GM13976 (cell line): Measurements from ENCODE around the gene LMO4.

Source experiments
- DNase-seq: peaks from one replicate; pipeline ENCODE4 v3.0.0; 2012; ENCODE audit warnings: low spot score
- in situ Hi-C: fragments of 300-500 bp; cut with MboI; formaldehyde crosslinking; loops from one replicate; pipeline ENCODE4 v1.12.0; 2022; ENCODE audit warnings: low sequenced_read_pairs, mixed read lengths, inconsistent platforms; ENCODE audit not compliant: unreplicated experiment
- TF ChIP-seq, protein P1 (sequence below): IDR thresholded peaks from 2 replicates; pipeline ENCODE4 v1.5.1; 2012; ENCODE audit warnings: borderline replicate concordance, mild to moderate bottlenecking; ENCODE audit not compliant: insufficient read depth; ENCODE audit errors: extremely low read depth, missing control alignments, control extremely low read depth

LMO4 gene

DNA sequence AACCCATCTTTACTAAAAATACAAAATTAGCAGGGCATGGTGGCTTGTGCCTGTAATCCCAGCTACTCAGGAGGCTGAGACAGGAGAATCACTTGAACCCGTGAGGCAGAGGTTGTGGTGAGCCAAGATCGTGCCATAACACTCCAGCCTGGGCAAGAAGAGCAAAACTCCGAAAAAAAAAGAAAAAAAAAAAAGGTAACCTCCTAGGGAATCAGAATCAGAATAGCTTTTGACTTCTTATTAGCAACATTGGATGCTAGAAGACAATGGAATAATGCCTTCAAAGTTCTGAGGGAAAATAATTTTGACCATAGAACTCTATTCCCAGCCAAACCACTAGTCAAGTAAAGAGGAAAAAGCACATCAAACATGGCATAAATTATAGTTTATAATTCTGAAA lies 60.9 kb downstream of the LMO4 start:
- in situ Hi-C loops = no loop called here
- no peak for DNase-seq
- TF ChIP-seq, protein P1, sequence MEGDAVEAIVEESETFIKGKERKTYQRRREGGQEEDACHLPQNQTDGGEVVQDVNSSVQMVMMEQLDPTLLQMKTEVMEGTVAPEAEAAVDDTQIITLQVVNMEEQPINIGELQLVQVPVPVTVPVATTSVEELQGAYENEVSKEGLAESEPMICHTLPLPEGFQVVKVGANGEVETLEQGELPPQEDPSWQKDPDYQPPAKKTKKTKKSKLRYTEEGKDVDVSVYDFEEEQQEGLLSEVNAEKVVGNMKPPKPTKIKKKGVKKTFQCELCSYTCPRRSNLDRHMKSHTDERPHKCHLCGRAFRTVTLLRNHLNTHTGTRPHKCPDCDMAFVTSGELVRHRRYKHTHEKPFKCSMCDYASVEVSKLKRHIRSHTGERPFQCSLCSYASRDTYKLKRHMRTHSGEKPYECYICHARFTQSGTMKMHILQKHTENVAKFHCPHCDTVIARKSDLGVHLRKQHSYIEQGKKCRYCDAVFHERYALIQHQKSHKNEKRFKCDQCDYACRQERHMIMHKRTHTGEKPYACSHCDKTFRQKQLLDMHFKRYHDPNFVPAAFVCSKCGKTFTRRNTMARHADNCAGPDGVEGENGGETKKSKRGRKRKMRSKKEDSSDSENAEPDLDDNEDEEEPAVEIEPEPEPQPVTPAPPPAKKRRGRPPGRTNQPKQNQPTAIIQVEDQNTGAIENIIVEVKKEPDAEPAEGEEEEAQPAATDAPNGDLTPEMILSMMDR = no peak

DNA sequence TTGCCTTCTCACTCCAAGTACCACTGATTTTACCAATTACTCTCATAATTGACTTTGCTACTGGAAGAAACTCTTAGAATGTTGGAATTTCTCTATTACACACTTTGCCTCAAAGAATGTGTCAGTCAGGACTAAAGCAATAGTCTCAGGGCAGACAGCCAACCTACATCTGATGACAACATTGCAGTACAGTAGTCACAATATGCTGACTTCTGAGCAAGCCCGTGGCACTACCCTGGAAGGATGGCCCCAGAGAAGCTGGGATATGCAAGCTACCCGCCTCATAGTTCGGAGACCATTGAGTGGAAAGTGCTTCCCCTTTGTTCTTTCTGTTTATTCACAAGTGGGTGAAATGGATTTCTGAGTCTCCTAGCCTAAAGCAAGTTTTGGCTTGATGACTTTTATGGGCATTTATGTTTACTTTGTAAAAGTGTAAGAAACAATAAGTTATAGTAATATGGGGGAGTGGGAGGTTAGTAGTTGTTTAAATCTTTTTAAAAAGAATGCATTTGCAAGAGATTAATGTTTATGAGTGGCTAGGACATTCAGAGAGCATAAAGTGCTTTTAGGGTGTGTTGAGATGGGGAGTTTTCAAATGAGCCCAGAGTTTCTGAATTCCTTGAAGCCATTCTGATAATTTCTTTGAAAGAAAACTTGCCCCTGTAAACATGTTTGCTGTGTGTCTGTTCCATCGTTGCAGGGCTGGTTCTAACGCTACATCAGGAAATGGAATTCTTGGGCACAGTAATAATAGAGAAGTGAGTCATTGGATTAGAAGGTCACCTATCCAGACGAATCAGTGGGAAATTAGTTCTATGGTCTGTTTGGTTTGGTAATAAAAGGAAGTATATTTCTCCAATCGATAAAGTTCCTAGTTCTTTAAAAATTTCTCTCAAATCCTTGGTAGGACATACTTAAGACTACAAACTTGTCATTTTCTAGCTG lies 63.8 kb downstream of the LMO4 start:
- TF ChIP-seq, protein P1 = no peak
- no peak for DNase-seq
- in situ Hi-C loops = no loop called here

DNA sequence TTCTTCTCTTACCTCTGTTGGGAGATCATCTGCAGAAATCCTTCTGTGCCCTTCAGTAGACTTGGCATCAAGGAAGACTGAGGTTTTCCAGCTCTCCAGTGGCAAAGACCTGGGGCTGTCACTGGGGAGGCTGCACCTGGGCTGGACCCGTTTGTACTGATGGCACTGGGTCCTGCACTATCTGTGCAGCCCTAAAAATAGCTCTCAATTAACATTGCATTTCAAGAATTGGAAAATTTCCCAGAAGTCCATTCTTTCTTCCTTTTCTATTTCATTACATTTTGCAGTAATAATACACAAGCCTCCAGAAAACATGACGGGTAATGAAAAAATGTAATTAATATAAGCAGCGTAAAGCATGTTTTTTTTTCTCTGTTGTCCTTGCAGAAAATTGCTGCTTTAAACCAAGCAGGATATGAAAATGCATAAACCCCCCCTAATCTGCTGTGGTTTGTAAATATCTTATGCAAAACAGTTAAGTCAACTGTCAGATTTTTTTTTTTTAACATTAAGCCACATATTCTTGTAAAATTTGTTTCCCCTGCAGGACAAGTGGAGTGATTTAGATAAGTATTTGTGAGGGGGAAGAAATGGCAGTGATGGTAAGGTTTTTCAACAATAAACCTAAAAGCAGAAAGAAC lies 64.9 kb downstream of the LMO4 start:
- in situ Hi-C loops = no loop called here
- no peak for DNase-seq
- TF ChIP-seq, protein P1 = no peak

DNA sequence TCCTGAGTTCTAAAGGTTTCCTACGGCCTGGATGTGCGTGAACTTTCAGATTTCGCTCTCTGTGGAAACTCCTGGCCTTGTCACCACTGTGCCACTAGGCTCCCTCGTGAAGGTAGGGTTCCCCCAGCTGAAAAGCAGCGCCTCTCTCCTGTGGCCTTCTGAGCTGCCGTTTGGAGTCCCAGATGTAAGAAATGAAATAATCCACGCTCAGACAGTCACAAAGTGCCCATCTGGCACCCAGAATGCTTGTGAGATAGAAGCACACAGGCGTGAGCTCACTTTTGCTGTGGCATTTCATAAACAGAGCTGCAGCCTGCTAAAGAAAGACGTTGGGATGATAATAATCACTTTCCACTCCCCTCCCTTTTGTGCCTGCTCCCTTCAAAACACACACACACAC lies 65.8 kb downstream of the LMO4 start:
- TF ChIP-seq, protein P1 = no peak
- no peak for DNase-seq
- in situ Hi-C loops = no loop called here

DNA sequence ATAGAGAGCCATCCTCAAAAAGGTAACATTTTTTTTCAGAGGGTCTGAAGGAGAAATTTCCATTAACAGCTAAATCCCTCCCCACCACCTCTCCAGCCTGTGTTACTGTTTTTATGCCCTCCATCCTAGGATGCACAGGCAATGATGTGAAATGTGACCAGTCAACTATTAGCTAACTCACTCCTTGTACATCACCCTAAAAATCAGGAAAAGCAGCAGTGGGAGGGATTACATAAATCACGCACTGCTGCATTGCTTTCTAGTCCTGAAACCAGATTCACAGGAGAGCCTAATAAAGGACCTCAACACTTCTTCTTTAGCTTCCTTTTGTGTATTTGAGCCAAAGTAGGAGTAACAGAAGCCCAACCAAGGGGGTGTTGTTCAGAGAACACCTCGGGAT lies 66.3 kb downstream of the LMO4 start:
- TF ChIP-seq, protein P1 = no peak
- in situ Hi-C loops = no loop called here
- no peak for DNase-seq
